Gastrocnemius medialis (tissue), 4 donors: Measurements from ENCODE around the gene NADK.

Experiments used
- POLR2A ChIP-seq, 2 donors: fragments of 450-650 bp; IDR thresholded peaks; one replicate each; pipeline ENCODE4 v1.6.1; 2017; ENCODE audit warnings: antibody characterized with exemption in 2 of 2, mild to moderate bottlenecking in 2 of 2, moderate library complexity in 2 of 2
- TF ChIP-seq, protein P1 (sequence below), 5 experiments: fragments of 450-650 bp in 3 of 5; fragments of 200-600 bp in 2 of 5; sonication (generic) in 2 of 5; IDR thresholded peaks in 4 of 5; conservative IDR thresholded peaks in 1 of 5; 1 replicate in 4 of 5; 2 replicates in 1 of 5; pipeline ENCODE4 v1.5.1; 2016 to 2019; ENCODE audit warnings: antibody characterized with exemption in 5 of 5, mild to moderate bottlenecking in 3 of 5, moderate library complexity in 3 of 5

DNA sequence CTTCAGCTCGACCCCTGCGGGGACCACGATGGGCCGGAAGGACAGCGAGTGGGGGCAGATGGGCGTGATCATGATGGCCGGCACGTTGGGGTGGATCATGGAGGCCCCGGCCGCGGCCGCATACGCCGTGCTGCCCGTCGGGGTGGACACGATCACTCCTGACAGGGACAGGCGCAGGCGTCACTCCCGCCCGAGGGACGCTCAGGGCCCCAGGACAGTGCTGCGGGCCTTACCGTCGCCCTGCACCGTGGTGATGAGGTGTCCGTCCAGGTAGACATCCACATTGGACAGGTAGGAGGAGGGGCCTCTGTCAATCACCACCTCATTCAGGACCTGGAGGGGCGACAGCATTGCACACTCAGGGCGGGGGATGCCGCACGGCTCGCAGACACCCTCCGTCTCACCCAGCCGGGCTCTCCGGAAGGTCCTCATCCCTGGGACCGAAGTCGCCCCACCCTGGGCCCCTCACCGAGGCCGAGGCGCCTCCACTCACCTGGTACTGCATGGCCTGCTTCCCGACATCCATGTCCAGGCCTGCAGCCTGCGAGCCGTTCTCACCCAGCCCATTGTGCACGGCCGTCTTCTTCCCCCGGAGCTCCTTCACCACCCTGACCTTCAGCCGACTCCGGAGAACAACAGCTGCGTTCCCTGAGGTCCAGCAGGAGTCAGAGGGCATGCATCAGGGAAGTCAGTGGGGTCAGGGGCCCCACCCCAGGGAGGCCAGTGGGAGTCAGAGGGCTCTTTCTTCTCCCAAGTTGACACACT, 24.0 kb downstream of the NADK start:
- no peak for TF ChIP-seq POLR2A (IDR thresholded peaks at IDR 0.05)
- TF ChIP-seq, protein P1, sequence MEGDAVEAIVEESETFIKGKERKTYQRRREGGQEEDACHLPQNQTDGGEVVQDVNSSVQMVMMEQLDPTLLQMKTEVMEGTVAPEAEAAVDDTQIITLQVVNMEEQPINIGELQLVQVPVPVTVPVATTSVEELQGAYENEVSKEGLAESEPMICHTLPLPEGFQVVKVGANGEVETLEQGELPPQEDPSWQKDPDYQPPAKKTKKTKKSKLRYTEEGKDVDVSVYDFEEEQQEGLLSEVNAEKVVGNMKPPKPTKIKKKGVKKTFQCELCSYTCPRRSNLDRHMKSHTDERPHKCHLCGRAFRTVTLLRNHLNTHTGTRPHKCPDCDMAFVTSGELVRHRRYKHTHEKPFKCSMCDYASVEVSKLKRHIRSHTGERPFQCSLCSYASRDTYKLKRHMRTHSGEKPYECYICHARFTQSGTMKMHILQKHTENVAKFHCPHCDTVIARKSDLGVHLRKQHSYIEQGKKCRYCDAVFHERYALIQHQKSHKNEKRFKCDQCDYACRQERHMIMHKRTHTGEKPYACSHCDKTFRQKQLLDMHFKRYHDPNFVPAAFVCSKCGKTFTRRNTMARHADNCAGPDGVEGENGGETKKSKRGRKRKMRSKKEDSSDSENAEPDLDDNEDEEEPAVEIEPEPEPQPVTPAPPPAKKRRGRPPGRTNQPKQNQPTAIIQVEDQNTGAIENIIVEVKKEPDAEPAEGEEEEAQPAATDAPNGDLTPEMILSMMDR (IDR thresholded peaks at IDR 0.05 in 4 of 5, conservative IDR thresholded peaks at IDR 0.05 in 1 of 5): no peak
